BJ (cell line): Measurements from ENCODE around the gene FANCG. TPM values are rescaled to one million over a fixed set of nuclear protein-coding genes. Genes with fewer than 3 reads are reported as not detected.

Experiments
- CTCF ChIA-PET: fragments of 350-600 bp; formaldehyde crosslinking; extraction: SDS; loops from one replicate; lab custom pipeline; 2021; ENCODE audit warnings: antibody characterized with exemption, inconsistent platforms; lab: Yijun Ruan, JAX
- POLR2A ChIA-PET: fragments of 300-600 bp; sonication (Branson Sonifier 250); formaldehyde crosslinking; extraction: SDS; loops from one replicate; lab custom pipeline; 2021; ENCODE audit warnings: antibody characterized with exemption; lab: Charles Lee
- DNase-seq: peaks from one replicate; pipeline ENCODE4 v3.0.0-alpha.2; 2011; ENCODE audit warnings: low read depth
- H3K27me3 ChIP-seq: 2 replicates; pipeline ENCODE4 v1.6.0; 2011; ENCODE audit warnings: low read length; ENCODE audit not compliant: control insufficient read depth, insufficient read depth
- H3K36me3 ChIP-seq: 2 replicates; pipeline ENCODE4 v1.5.1; 2011; ENCODE audit warnings: low read length; ENCODE audit not compliant: control insufficient read depth, insufficient read depth
- H3K4me3 ChIP-seq: 2 replicates; pipeline ENCODE4 v1.5.1; 2011; ENCODE audit warnings: low read depth, mild to moderate bottlenecking, control low read depth, low read length
- polyA plus RNA-seq: library from polyadenylated mRNA; depleted of rRNA; stranded (reverse); fragments of >200 nt; gene quantifications from 2 replicates; pipeline ENCODE4 v1.2.3, GENCODE V29; 2011
- TF ChIP-seq, protein P1 (sequence below): IDR thresholded peaks from 2 replicates; pipeline ENCODE4 v1.5.1; 2011; ENCODE audit warnings: low read depth, mild to moderate bottlenecking, control low read depth, inconsistent platforms, low read length, moderate library complexity; ENCODE audit not compliant: insufficient read depth

FANCG gene
- polyA plus RNA-seq, 1 experiment: 13.6 TPM

DNA sequence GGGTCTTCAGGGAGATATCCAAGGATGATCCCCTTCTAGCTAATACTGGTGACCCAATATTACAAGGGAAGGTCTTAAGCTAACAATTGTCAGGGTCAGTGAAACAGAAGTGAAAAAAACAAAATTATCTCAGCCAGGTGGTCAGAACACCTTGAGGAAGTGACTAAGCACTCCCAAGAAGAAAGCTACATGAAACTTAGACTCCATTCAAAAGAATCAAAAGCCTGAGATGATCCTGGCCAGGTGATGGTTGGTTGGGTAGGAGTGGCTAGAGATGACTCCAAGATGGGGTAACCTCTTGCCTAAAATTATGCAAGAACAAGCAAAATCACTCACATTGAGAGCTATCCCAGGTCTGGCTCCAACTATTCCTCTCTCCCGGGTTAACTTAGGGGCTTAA, 12.7 kb downstream of the FANCG start:
- TF ChIP-seq, protein P1, sequence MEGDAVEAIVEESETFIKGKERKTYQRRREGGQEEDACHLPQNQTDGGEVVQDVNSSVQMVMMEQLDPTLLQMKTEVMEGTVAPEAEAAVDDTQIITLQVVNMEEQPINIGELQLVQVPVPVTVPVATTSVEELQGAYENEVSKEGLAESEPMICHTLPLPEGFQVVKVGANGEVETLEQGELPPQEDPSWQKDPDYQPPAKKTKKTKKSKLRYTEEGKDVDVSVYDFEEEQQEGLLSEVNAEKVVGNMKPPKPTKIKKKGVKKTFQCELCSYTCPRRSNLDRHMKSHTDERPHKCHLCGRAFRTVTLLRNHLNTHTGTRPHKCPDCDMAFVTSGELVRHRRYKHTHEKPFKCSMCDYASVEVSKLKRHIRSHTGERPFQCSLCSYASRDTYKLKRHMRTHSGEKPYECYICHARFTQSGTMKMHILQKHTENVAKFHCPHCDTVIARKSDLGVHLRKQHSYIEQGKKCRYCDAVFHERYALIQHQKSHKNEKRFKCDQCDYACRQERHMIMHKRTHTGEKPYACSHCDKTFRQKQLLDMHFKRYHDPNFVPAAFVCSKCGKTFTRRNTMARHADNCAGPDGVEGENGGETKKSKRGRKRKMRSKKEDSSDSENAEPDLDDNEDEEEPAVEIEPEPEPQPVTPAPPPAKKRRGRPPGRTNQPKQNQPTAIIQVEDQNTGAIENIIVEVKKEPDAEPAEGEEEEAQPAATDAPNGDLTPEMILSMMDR: no peak
- ChIA-PET POLR2A (no interaction called here), CTCF (interaction anchor here (1.9 kb wide), 1 partner anchor 16 kb away, joined by 8 read pairs; no protein-coding TSS in a partner anchor)
- H3K36me3 ChIP-seq: peaks cover 37% of the 10 kb centered on the region
- no peaks in the 10 kb centered on the region for H3K27me3 ChIP-seq
- no peak for DNase-seq
- no peak overlapping the region for H3K4me3 ChIP-seq

DNA sequence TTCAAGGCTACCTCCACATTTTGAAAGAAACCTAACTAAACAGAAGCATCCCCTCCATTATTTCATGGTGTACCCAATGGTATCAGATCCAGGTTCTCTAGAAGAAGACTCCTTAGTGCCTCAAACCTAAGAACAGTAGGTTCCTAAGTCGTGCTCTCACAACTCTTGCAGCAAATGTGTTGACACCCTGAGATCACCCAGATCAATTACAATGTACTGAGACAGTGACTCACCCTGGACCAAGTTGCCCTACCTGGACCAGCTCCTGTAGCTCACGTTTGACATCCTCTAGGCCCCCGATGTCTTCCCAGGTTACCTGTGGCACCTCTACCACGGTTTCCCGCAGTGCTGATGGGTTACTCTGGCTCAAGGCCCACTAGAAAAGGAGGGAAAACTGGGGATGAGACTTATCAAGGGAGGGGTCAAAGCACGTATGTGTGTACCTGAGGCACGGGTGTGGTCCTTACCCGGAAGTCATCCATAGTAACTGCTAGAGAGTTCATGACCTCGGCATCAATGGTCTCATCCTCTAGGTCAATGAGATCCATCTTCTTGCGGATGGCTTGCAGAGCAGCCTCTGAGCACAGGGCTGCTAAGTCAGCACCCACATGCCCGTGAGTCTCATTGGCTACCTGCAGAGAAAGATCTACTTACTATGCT, 19.1 kb downstream of the FANCG start:
- Histone ChIP-seq H3K27me3 (no peaks in the 10 kb centered on the region), H3K4me3 (no peak overlapping the region), H3K36me3 (peaks cover 68% of the 10 kb centered on the region)
- no peak for DNase-seq
- ChIA-PET POLR2A (no interaction called here), CTCF (interaction anchor here (2.3 kb wide), 1 partner anchor 9 kb away, joined by 7 read pairs; no protein-coding TSS in a partner anchor)
- TF ChIP-seq, protein P1: no peak

DNA sequence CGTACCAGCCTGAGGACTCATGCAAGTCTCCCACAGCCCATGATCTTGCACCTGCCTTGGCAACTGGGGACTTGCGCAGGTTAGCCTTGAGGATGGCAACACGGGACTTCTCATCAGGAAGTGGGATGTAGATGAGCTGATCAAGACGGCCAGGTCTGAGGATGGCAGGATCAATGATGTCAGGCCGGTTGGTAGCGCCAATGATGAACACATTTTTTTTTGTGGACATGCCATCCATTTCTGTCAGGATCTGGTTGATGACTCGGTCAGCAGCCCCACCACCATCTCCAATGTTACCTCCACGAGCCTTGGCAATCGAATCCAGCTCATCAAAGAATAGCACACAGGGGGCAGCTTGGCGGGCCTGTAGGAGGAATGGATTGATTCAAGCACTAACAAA, 20.3 kb downstream of the FANCG start:
- H3K36me3 ChIP-seq: peaks cover 64% of the 10 kb centered on the region
- DNase-seq: no peak
- ChIA-PET POLR2A (no interaction called here), CTCF (interaction anchor here (2.3 kb wide), 1 partner anchor 8 kb away, joined by 7 read pairs; no protein-coding TSS in a partner anchor)
- no peak overlapping the region for H3K4me3 ChIP-seq
- TF ChIP-seq, protein P1: no peak
- no peaks in the 10 kb centered on the region for H3K27me3 ChIP-seq

DNA sequence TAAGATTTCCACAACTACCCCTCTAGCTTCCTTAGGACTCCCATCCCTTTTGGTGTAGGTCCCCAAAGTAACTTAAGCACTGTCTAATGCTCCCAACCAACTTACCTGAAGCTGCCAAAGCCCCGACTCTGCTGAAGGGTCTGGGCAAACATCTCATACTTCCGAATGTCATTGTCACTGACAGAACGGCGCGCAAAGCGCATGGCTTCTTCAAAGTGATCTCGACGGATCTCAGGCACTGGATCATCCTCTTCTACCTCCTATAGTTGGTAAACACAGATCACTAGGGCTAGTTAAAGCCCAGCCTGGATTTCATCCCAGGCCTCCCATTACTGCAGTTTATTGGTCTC, 22.5 kb downstream of the FANCG start:
- H3K4me3 ChIP-seq: no peak overlapping the region
- TF ChIP-seq, protein P1: no peak
- DNase-seq: no peak
- no peaks in the 10 kb centered on the region for H3K27me3 ChIP-seq
- POLR2A ChIA-PET: no interaction called here
- peaks cover 48% of the 10 kb centered on the region for H3K36me3 ChIP-seq
- CTCF ChIA-PET: no interaction called here

DNA sequence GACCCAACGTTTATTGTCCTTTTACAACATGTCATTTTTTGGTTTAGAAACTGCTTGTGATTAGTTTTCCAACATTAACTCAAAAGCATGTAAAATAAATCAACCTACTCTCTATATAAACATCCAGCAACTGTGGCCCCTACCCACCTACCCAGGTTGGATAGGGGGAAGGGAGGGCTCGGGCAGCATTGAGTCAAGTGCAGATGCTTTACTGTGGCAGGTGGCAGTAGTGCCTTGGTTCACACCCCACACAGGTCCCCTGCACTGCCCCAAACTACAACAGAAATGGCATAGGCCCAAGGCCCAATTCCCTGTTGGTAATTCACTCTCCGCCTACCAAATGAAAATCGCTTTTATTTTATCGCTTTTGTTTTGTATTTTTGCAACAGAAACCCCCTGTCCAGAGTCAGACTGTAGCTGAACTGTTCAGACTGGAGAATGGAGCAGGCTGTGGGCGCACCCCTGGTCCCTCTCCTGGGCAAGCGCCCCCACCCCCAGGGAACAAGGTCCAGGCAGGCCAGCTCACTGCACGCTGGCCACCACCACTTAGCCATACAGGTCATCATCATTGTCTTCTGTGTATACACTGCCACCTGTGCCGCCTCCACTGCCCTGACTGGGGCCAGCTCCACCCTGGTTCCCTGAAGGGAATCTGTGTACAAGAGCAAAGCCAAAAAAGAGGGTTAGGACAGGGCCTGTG, 23.0 kb downstream of the FANCG start:
- no peak for DNase-seq
- ChIA-PET POLR2A (no interaction called here), CTCF (no interaction called here)
- H3K36me3 ChIP-seq: peaks cover 43% of the 10 kb centered on the region
- no peaks in the 10 kb centered on the region for H3K27me3 ChIP-seq
- TF ChIP-seq, protein P1: no peak
- H3K4me3 ChIP-seq: no peak overlapping the region
